CD4-positive, alpha-beta T cell treated with Interleukin-10 for 1 hour (primary cell): ENCODE results near the gene ALOX15B.
"Not testable (repeated sequence)": the region's sequence is repeated elsewhere in the genome, so short reads cannot be mapped to it uniquely, and the experiment has no call there.

Source experiments
- DNase-seq: peaks from one replicate; pipeline ENCODE4 v3.0.0-alpha.2; 2020

ALOX15B gene

GRCh38 chr17:8066841-8067775 is 28.2 kb downstream of the ALOX15B start:
- no peak for DNase-seq

- DNase-seq = no peak
These were observed 28.9 kb downstream of the ALOX15B start for GRCh38 chr17:8067806-8068205.

DNA sequence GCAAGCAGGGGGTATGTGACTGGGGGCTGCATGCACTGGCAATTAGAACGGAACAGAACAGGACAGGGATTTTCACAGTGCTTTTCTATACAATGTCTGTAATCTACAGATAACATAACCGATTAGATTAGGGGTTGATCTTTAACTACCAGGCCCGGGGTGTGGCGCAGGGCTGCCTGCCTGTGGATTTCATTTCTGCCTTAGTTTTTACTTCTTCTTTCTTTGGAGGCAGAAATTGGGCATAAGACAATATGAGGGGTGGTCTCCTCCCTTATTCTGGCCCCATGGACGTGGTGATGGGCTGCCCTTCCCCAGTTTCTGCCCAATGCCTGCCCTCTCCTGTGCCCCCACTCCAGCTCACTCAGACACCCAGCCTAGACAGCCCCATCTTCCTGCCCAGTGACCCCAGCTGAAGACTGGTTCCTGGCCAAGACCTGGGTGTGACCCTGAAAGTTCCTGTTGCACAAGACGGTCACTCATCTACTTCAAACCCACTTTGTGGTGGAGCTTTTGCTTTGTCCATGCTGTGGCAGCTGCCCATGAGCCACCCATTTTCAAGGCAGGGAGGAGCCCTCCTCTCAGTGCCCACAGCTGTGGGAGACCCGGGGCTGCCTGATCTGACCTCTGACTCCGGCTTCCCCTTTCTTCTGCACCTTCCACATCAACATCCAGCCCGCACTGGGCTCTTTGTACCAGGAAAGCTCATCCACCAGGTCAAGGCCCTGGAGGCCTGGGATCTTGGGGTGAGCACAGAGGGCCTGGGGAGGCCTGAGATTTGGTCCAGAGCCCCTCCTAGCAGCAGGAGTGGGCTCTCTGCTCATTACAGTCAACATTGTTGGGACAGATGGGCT is 30.1 kb downstream of the ALOX15B start:
- DNase-seq = no peak

- no peak for DNase-seq
These were observed 30.7 kb downstream of the ALOX15B start for GRCh38 chr17:8069587-8069860.

GRCh38 chr17:8071496-8071895 is 32.6 kb downstream of the ALOX15B start:
- DNase-seq = no peak

- no peak for DNase-seq
These were observed 33.5 kb downstream of the ALOX15B start for GRCh38 chr17:8072341-8072728.

DNA sequence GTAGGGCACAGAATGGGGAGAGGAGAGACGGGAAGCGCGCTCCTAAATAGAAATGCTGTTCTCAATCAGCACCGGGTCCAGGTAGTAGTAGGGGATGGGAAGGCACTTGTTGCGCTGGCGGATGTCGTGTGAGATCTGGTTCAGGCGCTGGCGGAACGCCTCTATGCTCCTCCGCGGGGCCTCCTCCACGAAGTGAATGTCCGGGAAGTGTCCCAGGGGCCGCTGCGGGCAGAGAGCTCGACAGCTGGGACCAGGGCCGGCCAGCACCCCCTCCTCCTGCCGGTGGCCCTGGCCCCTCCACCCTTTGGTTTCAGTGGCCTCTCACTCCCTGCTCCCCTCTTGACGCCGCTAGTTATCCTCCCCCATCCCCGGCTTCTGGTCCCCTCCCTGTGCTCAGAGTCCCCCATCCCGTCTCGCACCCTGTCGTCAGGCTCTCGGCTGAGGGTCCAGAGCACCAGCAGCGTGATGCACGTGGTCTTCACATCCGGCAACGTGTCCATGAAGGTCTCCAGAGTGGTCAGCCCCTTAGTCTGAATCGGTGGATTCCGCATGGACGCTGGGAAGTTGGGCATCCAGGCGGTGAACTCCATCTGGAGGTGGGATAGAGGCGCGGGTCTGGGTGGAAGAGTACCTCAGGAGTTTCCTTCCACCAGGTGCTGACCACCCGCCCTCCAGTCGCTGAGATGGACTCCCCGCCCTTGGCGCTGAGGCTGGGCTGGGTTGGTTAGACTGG is 34.0 kb downstream of the ALOX15B start:
- DNase-seq = peak; percentile 29

GRCh38 chr17:8073627-8074484 is 35.0 kb downstream of the ALOX15B start:
- DNase-seq = peak; percentile 88

DNA sequence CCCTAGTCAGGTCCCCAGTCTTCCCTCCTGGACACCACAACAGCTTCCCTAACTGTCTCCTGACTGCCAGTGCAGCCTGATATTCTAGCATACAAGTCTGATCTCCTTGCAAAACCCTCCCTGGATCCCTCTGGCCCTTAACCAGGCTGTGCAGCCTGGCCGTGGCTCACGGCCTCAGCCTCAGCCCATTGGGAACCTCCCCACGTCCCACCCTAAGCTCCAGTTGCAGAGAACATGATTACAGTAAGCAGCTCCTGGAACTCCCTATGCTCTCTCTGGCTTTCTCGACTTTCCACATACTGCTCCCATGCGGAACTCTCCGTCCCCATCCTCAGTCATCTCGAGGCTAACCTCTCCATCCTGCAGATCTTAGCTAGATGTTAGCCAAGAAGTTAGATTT is 35.7 kb downstream of the ALOX15B start:
- no peak for DNase-seq

DNA sequence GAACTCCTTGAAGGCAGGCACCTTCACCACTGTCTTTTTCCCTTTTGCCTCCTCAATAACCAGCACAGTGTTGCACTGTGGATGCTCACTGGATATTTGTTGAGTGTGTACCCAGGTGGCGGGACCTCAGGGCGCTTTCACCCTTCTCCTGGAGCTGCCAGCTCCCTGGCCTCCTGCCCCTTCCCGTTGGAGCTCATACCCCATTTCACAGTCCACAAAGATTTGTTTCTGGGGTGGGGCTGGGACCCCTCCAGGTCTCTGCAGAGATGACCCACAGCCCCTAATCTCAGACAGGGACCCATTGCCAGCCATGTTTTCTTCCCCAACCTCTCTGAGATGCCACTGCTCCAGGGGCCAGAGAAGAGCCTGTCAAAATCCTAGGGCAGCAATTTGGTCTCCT is 36.2 kb downstream of the ALOX15B start:
- DNase-seq = no peak

DNA sequence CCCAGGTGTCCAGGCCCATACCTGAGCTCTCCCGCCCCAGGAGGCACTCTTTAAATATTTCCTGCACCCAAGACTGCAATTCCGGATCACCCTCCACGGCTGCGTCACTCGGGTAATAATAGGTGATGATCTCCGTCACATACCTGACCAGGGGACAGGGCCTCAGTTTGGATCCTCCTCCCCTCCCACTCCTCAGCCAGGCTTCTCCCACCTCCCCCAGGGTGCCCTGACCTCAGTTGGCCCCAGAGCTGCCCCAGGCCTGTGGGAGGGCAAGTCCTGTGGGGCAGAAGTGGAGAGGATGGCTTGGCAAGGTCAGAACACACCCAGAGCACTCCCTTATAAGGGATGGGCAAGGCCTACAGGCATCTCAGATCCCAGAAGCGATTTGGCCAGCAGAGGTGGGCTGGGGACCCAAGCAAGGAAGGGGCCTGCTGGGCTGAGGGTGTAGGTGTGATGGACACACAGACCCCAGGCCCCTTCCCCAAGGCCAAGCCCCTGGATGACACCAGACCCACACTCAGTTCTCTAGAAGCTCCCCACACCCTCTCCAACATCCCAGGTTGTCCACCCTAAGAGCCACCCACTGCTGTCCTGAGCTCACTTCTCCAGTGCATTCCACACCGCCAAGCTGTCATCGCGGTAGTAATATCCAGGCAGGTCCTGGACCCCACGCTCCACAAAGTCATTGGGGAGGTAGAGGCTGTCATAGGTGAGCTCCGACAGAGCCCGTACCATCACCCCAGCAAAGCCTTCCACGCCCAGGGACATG is 36.9 kb downstream of the ALOX15B start:
- DNase-seq = no peak

- no peak for DNase-seq
These were observed 37.8 kb downstream of the ALOX15B start for GRCh38 chr17:8076502-8077266.

DNA sequence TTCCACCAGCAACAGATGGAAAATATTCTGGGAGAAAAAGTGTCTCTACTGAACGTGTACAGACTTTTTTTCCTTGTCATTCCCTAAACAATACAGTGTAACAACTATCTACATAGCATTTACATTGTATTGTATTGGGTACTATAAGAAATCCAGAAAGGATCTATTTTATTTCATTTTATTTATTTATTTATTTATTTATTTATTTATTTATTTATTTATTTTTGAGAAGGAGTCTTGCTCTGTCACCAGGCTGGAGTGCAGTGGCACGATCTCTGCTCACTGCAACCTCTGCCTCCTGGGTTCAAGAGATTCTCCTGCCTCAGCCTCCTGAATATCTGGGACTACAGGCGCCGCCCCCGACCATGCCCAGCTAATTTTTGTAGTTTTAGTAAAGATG is 39.1 kb downstream of the ALOX15B start:
- not testable (repeated sequence) for DNase-seq

DNA sequence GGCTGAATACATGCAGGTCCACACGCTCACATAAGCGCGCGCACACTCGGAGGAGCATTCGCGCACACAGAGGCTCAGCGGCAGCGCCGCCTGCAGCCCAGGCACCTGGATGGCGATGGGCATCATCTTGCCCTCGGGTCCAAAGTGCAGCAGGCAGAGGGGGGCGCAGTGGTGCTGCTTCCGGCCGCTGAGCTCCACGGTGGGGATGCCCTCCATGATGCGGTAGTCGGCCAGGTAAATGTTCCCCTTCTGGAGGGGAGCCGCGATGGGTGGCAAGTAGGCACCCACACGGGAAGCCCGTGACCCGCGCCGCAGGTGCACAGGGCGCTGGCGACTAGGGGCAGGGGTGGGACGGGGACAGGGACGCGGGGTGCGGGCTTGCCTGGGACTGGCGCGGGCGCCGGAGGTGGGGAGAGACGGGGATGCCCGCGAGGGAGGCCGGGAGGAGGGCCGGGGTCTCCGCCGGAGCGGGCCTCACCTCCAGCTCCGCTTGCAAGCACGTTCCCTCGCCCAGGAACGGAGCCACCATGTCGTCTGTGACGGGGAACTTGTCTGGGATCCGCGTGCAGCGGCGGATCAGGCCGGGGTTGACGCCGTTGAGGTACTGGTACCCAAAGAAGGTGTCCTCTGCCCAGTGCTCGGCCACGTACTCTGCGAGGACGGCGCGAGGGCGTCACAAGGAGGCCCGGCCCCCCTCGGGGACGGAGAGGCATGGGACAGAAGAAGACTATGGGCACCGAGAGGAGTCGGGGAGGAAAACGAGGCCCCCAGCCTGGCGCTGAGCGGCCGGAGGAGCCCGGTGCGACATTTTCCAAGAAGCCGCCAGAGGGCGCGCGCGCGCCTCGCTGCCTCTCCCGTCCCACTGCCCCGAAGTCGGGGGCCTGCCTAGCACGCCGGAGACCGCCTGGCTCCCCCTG is 40.7 kb downstream of the ALOX15B start:
- peak; percentile 84 for DNase-seq

- no peak for DNase-seq
These were observed 41.4 kb downstream of the ALOX15B start for GRCh38 chr17:8080208-8080798.

GRCh38 chr17:8080799-8081219 is 42.0 kb downstream of the ALOX15B start:
- DNase-seq = no peak

DNA sequence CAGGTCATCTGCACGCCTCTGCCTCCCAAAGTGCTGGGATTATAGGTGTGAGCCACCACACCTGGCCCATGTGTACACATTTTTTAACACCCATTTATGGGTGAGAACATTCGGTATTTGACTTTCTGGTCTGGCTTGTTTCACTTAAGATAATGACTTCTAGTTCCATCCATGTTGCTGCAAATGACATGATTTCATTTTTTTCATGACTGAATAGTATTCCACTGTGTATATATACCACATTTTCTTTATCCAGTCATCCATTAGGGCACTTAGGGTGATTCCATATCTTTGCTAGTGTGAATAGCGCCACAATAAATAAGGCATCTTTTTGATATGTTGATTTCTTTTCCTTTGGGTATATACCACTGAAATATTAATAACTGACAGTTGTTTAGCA is 43.0 kb downstream of the ALOX15B start:
- DNase-seq = no peak

- DNase-seq = no peak
These were observed 43.4 kb downstream of the ALOX15B start for GRCh38 chr17:8082292-8082691.

DNA sequence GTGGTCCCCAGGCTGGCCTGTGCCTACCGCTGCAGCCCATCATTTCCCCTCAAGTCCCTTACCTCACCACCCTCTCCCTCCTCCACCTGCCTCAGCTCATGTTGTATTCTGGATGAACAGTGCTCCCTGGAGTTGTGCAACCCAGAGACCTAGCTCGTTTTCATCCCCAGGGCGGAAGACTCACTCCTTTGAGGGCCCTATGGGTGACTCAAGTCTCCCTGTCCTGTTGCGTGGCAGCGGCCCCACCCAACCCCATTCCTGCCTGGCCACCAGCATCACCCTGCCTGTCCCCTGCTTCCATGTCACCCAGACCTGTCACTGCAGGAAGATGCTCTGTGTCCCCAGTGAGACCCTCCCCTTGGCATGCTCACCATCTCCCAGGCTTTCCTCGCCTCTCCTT is 45.4 kb downstream of the ALOX15B start:
- no peak for DNase-seq
